HG03571 (cell line): ENCODE results near the gene DHRS7.
"Not testable (repeated sequence)": the region's sequence is repeated elsewhere in the genome, so short reads cannot be mapped to it uniquely, and the experiment has no call there.

Experiments used
- ATAC-seq: cut with Tn5 transposase; IDR thresholded peaks from one replicate; pipeline ENCODE4 v1.9.1; 2021; ENCODE audit not compliant: unreplicated experiment

DHRS7 gene

GRCh38 chr14:60153991-60154390 is 11.2 kb downstream of the DHRS7 start:
- no peak for ATAC-seq

- ATAC-seq: peak; percentile 79
Observed at GRCh38 chr14:60151715-60152114, 13.5 kb downstream of the DHRS7 start.

DNA sequence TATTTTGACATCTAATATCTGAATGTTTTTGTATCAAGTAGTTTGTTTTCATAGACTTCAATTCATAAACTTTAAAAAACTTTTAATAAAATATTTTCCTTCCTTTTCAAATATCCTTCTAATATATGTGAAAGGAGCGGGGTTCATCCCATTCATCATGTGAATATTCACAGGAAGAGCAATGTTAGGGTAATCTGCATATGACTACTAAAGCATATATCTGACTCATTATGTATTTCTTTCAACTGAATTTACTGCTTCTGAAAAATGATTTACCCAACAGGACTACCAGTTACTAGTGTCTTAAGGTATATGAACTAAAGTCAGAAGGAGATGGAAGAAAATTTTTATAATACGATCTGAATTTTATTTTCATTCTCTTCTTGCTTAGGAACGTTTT is 30.5 kb downstream of the DHRS7 start:
- no peak for ATAC-seq

DNA sequence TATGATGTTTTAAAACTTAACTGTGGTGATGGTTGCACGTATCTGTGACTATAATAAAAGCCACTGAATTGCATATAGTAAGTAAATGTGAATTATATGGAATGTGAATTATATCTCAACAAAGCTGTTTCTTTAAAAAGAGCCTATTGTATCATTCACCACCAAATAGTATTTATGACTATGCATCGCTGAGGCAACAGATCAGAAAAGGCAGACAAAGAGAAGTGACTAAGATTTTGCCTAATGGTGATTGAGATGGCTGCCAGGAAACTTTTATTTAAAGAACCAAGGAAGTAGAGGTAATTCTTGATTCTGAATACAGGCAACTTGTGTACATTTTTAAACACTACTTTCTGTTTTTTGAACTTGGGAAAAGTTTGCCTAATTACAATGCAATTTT is 31.7 kb downstream of the DHRS7 start:
- no peak for ATAC-seq

GRCh38 chr14:60125918-60126317 is 39.3 kb downstream of the DHRS7 start:
- no peak for ATAC-seq

DNA sequence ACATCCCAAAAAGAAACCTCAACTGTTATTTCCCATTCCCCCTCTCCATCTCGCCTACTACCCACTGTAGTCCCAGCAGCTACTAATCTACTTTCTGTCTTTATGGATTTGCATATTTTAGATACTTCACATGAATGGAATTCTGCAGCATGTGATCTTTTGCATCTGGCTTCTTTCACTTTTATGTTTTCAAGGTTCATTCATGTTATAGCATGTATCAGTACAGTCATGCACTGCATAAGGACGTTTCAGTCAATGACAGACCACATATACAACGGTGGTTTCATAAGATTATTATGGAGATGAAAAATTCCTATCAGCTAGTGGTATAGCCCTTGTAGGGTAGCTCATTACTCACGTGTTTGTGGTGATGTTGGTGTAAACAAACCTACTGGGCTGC is 49.0 kb downstream of the DHRS7 start:
- no peak for ATAC-seq

DNA sequence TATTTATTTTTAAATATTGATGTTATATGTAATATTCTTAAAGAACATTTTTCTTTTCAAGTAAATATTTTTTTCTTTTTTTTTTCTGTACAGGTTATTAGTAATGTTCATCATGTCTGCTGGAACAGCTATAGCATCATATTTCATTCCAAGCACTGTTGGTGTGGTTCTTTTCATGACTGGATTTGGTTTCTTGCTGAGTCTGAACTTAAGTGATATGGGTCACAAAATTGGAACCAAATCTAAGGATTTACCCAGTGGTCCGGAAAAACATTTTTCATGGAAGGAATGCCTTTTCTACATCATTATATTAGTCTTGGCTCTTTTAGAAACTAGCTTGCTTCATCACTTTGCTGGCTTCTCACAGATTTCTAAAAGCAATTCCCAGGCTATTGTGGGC is 50.3 kb downstream of the DHRS7 start:
- no peak for ATAC-seq

- no peak for ATAC-seq
Observed at GRCh38 chr14:60111732-60112131, 53.5 kb downstream of the DHRS7 start.

GRCh38 chr14:60107477-60107876 is 57.7 kb downstream of the DHRS7 start:
- ATAC-seq: no peak

DNA sequence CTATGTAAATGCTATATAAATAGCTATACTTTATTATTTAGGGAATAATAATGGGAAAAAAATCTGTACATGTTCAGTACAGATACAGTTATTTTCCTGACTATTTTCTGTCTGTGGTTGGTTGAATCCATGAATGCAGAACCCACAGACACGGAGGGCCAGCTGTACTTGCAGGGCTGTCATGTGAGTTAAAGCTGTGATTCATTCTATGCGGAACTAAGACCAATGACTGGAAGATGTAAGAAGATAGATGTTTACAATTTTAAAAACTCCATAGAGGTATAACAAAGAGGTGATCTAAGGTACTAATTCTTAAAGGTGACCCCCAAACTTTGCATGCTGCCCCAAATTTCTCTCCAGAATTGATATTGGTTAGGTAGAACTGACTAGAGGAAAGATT is 58.9 kb downstream of the DHRS7 start:
- no peak for ATAC-seq

GRCh38 chr14:60102389-60102788 is 62.8 kb downstream of the DHRS7 start:
- ATAC-seq: no peak

DNA sequence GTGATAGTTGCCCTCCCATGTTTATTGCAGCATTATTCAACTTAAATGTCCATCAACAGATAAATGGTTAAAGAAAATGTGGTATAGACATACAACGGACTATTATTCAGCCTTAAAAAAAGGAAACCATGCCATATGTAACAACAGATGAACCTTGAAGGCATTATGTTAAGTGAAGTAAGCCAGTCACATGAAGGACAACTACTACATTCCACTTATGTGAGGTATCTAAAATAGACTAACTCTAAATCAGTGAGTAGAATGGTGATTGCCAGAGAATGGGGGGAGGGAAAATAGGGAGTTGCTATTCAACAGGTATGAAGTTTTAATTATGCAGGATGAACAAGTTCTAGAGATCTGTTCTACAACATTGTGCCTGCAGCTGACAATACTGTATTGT is 63.4 kb downstream of the DHRS7 start:
- ATAC-seq: no peak

DNA sequence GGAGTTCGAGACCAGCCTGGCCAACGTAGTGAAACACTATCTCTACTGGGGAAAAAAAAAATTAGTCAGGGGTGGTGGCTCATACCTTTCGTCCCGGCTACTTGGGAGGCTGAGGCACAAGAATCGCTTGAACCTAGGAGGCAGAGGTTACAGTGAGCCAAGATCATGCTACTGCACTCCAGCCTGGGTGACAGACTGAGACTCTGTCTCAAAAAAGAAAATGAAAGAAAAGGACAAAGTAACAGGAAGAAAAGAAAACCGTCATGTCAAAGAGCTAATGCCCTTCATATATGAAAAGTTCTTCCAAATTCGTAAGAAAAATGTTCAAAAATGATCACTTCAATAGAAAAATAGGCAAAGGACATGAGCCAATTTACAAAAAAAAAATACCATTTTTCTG is 65.3 kb downstream of the DHRS7 start:
- ATAC-seq: not testable (repeated sequence)

DNA sequence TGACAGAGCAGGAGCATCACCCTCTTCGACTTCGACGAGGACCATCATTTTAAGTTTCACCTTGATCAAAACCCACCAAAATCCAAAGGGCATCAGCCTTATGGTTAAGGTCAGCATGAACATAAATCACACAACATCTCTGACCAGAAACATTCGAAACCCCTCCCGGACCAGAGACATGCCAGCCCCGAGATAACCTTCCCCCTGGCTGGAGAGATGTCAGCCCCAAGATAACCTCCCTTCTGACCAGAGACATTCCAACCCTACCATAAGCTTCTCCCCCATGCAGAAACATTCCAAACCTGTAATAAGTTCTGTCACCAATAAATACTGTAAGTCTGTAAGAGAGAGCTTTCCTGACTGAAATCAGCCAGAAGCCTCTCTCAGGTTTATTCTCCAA is 67.2 kb downstream of the DHRS7 start:
- ATAC-seq: no peak

DNA sequence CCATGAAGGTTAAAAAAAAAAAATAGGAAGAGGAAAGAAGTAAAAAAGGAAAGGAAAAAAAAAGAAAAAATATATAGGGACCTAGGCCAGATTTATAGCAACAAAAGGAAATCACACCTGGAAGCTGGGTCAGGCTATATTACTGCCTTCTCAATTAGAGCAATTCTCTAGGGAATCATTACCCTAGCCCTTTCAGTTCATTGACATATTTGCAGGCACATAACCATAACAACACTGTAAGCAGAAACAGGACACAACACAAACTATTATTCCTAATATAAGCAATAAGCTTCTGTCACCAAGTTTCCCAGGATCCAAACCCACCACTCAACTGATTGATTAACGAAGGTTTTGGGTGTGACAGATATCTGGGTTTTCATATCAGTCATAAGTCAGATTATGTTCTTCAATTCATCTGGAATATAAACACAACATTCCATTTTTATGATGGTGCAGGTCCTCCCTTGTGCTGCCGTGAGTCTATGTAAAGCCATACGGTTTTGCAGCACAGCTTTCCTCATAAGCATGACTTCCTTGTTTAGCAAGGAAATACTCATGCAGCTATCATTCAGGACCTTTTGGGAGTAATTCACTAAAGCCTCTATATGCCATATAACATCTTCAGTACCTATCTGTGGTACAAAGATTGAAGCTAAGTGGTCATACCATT is 69.3 kb downstream of the DHRS7 start:
- ATAC-seq: no peak

- ATAC-seq: no peak
Observed at GRCh38 chr14:60095231-60095630, 70.0 kb downstream of the DHRS7 start.

DNA sequence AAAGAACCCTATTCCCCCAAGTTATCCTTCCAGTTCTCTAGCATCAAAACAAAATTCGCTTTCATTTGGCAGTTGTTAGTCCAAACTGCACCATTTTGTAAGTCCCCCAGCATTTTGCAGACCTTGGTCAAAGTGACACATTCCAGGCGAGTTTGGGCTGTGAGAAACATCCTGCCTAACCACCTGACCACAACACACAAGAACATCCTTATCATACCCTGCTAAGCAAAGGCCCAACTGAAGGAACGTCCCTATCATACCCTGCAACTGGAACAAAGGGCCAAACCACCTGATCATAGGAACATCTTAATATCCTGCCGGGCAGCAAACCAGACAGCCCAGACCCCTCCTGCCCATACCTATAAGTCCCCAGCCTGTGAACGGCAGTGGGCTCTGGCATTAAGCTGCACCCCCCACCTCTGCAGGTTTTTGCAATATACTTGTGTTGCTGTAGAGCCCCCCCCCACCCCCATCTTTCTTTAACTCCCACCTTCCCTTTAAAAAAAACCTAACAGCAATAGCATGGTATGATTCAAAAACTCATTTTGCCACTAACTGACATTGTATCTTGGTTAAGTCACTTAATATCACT is 70.8 kb downstream of the DHRS7 start:
- no peak for ATAC-seq
